ENCODE measurements around the gene SP140.

GRCh38 chr2:230184727-230185578, 40.6 kb upstream of the SP140 start:
- TF ChIP-seq EZH2 (IDR thresholded peaks at IDR 0.05; ENCODE audit: low read depth, low read length, severe bottlenecking) (no peak), CTCF (IDR thresholded peaks at IDR 0.05; ENCODE audit: control extremely low read depth in 1 of 3, insufficient read depth in 1 of 3, low read depth in 1 of 3, low read length in 3 of 3) (no peak)
